ENCODE data around the gene ROMO1. TPM values are rescaled to one million over a fixed set of nuclear protein-coding genes. Genes with fewer than 3 reads are reported as not detected.
"Not testable (repeated sequence)": the region's sequence is repeated elsewhere in the genome, so short reads cannot be mapped to it uniquely, and the experiment has no call there.

Gene ROMO1
- total RNA-seq, 1 donor, result 124 TPM

DNA sequence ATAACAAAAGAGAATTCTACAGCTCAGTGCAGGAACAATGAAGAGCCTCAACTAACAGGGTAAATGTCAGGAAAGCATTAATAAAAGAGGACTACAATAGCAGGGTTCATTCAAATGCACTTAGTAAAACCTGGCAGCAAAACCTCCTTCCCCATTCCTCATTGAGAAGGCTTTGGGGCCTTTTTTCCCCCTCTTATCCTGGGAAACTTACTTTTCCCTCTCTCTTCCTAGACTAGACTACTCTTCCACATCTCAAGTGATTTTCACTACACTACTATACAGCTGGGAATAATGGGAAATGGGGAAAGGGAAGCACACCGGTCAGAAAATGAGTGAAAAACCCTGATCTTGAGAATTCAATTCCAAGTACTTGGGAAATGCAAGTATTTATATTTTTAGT, 10.1 kb downstream of the ROMO1 start:
- Histone ChIP-seq H3K27ac (ENCODE audit: low read depth, low read length) (peak overlapping the region; percentile 21), H3K4me1 (ENCODE audit: insufficient read depth, low read length) (peaks cover 15% of the 10 kb centered on the region), H3K4me3 (ENCODE audit: insufficient read depth, low read length) (no peak overlapping the region), H4K20me1 (ENCODE audit: insufficient read depth, low read length) (peaks cover 65% of the 10 kb centered on the region), H3K79me2 (ENCODE audit: insufficient read depth, low read length) (peaks cover 78% of the 10 kb centered on the region), H3K9me3 (ENCODE audit: low read depth, low read length) (no peaks in the 10 kb centered on the region), H2AFZ (ENCODE audit: low read length) (no peak overlapping the region), H3K27me3 (ENCODE audit: insufficient read depth, low read length) (no peaks in the 10 kb centered on the region), H3K4me2 (ENCODE audit: insufficient read depth, low read length) (no peak overlapping the region), H3K36me3 (ENCODE audit: insufficient read depth, low read length) (peaks cover 97% of the 10 kb centered on the region)
- TF ChIP-seq, protein P1, sequence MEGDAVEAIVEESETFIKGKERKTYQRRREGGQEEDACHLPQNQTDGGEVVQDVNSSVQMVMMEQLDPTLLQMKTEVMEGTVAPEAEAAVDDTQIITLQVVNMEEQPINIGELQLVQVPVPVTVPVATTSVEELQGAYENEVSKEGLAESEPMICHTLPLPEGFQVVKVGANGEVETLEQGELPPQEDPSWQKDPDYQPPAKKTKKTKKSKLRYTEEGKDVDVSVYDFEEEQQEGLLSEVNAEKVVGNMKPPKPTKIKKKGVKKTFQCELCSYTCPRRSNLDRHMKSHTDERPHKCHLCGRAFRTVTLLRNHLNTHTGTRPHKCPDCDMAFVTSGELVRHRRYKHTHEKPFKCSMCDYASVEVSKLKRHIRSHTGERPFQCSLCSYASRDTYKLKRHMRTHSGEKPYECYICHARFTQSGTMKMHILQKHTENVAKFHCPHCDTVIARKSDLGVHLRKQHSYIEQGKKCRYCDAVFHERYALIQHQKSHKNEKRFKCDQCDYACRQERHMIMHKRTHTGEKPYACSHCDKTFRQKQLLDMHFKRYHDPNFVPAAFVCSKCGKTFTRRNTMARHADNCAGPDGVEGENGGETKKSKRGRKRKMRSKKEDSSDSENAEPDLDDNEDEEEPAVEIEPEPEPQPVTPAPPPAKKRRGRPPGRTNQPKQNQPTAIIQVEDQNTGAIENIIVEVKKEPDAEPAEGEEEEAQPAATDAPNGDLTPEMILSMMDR (IDR thresholded peaks at IDR 0.05; ENCODE audit: extremely low read depth, low read depth, low read length), result no peak
- DNase-seq (ENCODE audit: insufficient read length, low spot score, missing footprints), result no peak

DNA sequence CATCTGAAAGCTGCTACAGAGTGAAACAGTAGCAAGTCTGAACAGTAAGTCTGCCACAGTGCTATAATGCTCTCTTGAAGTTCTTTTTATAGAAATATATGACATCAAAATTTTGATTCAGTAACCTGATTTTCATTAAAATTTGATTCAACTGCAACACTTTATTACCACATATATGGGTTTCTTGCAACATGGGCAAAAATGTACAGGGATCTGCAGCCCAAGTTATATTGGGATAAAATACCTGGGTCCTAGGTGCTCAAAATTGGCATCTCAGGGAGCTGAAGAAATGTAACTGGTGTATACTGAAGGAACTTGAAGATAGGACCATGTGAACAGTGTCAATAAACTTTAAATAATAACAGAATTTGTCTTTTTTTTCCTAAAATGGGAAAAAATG, 10.8 kb downstream of the ROMO1 start:
- Histone ChIP-seq H2AFZ (ENCODE audit: low read length) (no peak overlapping the region), H4K20me1 (ENCODE audit: insufficient read depth, low read length) (peaks cover 67% of the 10 kb centered on the region), H3K4me2 (ENCODE audit: insufficient read depth, low read length) (no peak overlapping the region), H3K9me3 (ENCODE audit: low read depth, low read length) (no peaks in the 10 kb centered on the region), H3K27ac (ENCODE audit: low read depth, low read length) (peak overlapping the region; percentile 21), H3K79me2 (ENCODE audit: insufficient read depth, low read length) (peaks cover 79% of the 10 kb centered on the region), H3K4me1 (ENCODE audit: insufficient read depth, low read length) (peaks cover 12% of the 10 kb centered on the region), H3K4me3 (ENCODE audit: insufficient read depth, low read length) (no peak overlapping the region), H3K36me3 (ENCODE audit: insufficient read depth, low read length) (peaks cover 97% of the 10 kb centered on the region), H3K27me3 (ENCODE audit: insufficient read depth, low read length) (no peaks in the 10 kb centered on the region)
- TF ChIP-seq, protein P1 (IDR thresholded peaks at IDR 0.05; ENCODE audit: extremely low read depth, low read depth, low read length), result no peak
- DNase-seq (ENCODE audit: insufficient read length, low spot score, missing footprints), result no peak

DNA sequence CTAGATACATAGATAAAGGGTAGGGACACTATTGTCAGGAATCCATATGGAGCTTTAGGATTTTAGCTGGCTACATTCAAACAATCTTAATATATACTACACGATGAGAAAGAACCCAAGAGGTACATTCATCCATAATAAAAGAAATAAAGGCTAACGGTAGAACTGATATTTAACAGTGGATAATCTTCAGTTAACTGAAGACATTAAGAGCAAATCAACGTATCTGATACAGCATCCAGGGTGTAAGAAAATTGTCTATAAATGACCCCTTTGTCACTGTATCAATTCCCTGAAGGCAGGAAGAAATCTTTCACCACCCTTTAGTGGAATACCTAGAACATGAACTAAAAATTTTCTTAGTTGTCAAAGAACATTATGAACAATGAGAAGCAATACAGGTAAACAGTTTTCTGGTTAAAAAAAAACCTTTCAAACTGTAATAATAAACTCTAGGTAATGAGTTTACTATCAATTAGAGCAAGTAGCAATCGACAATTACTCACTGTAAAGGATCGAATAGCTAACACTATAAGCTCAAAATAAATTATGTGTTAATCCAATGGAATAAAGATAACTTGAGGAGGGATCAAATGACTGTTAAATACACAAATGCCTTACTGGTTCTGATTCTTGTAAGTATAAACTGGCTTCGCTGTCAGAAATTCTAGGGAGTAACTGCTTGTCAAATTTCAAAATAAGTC, 11.8 kb downstream of the ROMO1 start:
- Histone ChIP-seq H3K36me3 (ENCODE audit: insufficient read depth, low read length) (peaks cover 97% of the 10 kb centered on the region), H3K79me2 (ENCODE audit: insufficient read depth, low read length) (peaks cover 81% of the 10 kb centered on the region), H3K4me3 (ENCODE audit: insufficient read depth, low read length) (no peak overlapping the region), H3K27ac (ENCODE audit: low read depth, low read length) (peak overlapping the region; percentile 11), H3K4me1 (ENCODE audit: insufficient read depth, low read length) (peaks cover 12% of the 10 kb centered on the region), H2AFZ (ENCODE audit: low read length) (no peak overlapping the region), H3K27me3 (ENCODE audit: insufficient read depth, low read length) (no peaks in the 10 kb centered on the region), H4K20me1 (ENCODE audit: insufficient read depth, low read length) (peaks cover 66% of the 10 kb centered on the region), H3K9me3 (ENCODE audit: low read depth, low read length) (no peaks in the 10 kb centered on the region), H3K4me2 (ENCODE audit: insufficient read depth, low read length) (no peak overlapping the region)
- TF ChIP-seq, protein P1 (IDR thresholded peaks at IDR 0.05; ENCODE audit: extremely low read depth, low read depth, low read length), result no peak
- no peak for DNase-seq (ENCODE audit: insufficient read length, low spot score, missing footprints)

DNA sequence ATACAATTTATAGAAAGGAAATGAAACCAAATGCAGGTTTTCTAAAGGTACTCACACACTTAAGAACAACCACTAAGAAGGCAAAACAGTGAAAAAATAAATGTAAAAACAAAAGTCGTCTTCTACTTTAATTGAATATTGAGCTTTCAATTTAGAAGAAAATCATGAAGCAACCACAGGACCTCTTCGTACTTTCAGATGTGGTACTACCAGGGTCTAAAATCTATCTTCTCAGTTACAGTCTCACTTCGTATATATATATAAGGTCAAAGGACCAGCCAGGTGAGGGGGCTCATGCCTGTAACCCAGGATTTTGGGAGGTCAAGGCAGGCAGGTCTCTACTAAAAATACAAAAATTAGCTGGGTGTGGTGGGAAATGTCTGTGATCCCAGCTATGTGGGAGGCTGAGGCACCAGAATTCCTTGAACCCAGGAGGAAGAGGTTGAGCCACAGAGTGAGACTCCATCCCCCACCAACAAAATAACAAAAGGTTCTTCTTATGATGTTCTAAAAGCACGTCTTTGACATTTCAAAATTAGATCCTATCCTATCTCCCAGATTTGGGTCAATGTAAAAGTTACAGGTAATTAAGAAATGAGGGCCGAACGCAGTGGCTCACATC, 12.5 kb downstream of the ROMO1 start:
- H3K36me3 ChIP-seq (ENCODE audit: insufficient read depth, low read length), result peaks cover 97% of the 10 kb centered on the region
- H3K27ac ChIP-seq (ENCODE audit: low read depth, low read length), result peak overlapping the region; percentile 45
- TF ChIP-seq, protein P1 (IDR thresholded peaks at IDR 0.05; ENCODE audit: extremely low read depth, low read depth, low read length), result no peak
- peaks cover 12% of the 10 kb centered on the region for H3K4me1 ChIP-seq (ENCODE audit: insufficient read depth, low read length)
- H4K20me1 ChIP-seq (ENCODE audit: insufficient read depth, low read length), result peaks cover 70% of the 10 kb centered on the region
- peaks cover 86% of the 10 kb centered on the region for H3K79me2 ChIP-seq (ENCODE audit: insufficient read depth, low read length)
- H3K4me2 ChIP-seq (ENCODE audit: insufficient read depth, low read length), result no peak overlapping the region
- no peak for DNase-seq (ENCODE audit: insufficient read length, low spot score, missing footprints)
- H3K27me3 ChIP-seq (ENCODE audit: insufficient read depth, low read length), result no peaks in the 10 kb centered on the region
- H2AFZ ChIP-seq (ENCODE audit: low read length), result no peak overlapping the region
- H3K4me3 ChIP-seq (ENCODE audit: insufficient read depth, low read length), result no peak overlapping the region
- no peaks in the 10 kb centered on the region for H3K9me3 ChIP-seq (ENCODE audit: low read depth, low read length)

DNA sequence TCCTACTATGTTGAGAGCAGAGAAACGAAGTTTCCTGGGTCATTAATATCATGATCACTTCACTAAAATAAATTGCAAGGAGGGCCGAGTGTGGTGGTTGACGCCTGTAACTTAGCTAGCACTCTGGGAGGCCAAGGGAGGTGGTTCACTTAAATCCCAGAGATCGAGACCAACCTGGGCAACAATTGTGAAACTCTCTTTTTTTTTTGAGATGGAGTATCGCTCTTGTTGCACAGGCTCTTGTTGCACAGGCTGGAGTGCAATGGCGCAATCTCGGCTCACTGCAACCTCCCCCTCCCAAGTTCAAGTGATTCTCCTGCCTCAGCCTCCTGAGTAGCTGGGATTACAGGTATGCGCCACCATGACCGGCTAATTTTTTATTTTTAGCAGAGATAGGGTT, 13.9 kb downstream of the ROMO1 start:
- peaks cover 12% of the 10 kb centered on the region for H3K4me1 ChIP-seq (ENCODE audit: insufficient read depth, low read length)
- peaks cover 77% of the 10 kb centered on the region for H4K20me1 ChIP-seq (ENCODE audit: insufficient read depth, low read length)
- not testable (repeated sequence) for H3K9me3 ChIP-seq (ENCODE audit: low read depth, low read length); H3K4me2 ChIP-seq (ENCODE audit: insufficient read depth, low read length); DNase-seq (ENCODE audit: insufficient read length, low spot score, missing footprints); H2AFZ ChIP-seq (ENCODE audit: low read length); H3K27ac ChIP-seq (ENCODE audit: low read depth, low read length); H3K4me3 ChIP-seq (ENCODE audit: insufficient read depth, low read length); H3K27me3 ChIP-seq (ENCODE audit: insufficient read depth, low read length)
- peaks cover 98% of the 10 kb centered on the region for H3K36me3 ChIP-seq (ENCODE audit: insufficient read depth, low read length)
- peaks cover 93% of the 10 kb centered on the region for H3K79me2 ChIP-seq (ENCODE audit: insufficient read depth, low read length)

Measured in osteoblast (primary cell).